ENCODE data around the gene GALC. TPM values are rescaled to one million over a fixed set of nuclear protein-coding genes. Genes with fewer than 3 reads are reported as not detected.

GALC gene
- total RNA-seq, 1 donor from 2014 or later: 21.5 TPM

DNA sequence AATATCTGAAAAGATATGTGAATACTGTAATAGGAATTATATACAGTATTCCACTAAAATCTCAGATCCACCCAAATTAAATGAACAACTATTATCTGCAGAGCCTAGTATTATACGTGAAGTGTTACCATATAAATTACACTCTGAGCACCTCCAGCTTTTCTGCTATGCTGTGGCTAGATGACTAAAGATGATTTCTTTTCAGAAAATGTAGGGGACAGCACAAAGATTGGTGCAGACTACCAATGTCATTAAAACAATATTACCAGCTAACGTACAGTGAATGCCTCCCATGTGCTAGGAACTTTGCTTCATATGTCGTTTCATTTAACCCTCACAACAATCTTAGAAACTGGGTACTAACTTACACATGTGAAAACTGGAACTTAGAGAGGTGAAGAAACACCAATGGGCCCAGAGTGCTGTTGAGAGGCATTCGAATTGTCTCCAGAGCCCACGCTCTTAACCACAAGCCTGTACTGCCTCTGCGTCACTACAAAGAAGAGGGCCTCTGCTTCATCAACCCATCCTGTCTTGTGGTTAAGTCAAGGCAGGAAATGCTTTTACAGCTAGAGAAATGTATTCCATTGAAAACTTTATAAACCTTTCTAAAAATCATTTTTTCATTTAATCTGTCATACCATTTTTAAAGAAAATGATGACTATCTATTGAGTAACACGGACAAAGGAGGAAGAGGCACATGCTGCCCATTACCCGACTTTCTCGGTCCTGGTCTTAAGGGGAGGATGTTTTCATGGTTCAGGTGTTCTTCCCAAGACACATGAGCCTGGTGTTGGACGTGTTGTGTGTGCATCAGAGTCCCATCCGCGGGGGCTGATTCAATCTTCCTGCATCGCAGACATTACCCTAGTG lies 13.2 kb upstream of the GALC start:
- no peak for DNase-seq (ENCODE audit: low spot score)

DNA sequence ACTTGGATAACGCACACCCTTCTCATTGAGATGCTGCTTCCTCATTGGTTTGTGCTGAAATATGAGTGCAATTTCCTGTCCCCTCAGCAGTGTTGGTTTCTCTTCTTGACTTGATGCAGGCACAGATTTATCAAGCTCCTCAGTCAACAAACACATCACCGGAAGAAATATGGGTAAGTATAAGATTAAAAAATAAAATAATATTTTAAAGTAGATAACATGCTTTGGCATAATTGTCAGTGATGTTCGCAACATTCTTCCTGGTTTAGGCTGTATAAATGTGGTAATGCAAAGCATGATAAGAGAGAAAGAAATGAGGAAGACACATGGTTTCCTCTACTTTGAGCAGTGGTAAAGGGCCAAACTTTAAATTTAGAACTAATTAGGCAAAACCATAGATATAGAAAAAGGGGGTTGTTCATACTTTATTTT lies 12.1 kb upstream of the GALC start, which contains the start of gene GPR65:
Gene GPR65 (plus strand): TSS at position 86 of the 432 bp plus-strand sequence. CDS start 5,713 bp downstream, outside the sequence.
- DNase-seq (ENCODE audit: low spot score): no peak

DNA sequence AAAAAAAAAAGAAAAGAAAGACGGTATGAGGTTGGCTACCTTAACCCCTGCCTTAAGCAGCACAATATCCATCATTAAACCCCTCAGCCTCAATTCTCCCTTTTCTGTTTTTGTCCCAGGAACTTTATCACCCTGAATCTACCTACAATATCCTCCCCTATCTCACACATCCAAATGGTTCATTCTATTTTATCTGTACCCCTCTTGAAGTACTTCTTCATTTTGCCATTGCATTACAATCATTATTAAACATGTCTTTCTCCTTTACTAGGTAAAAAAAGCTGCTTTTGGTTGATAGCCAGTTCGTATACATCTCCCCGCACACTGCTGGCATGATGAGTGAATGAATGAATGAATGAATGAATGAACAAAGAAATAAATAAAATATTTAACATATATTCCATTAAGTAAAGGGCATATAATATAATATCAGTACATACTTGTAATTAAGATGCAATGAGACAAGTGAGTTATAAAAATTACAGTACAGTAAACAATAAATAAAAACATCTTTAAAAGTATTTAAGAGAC lies 11.6 kb upstream of the GALC start:
- no peak for DNase-seq (ENCODE audit: low spot score)

DNA sequence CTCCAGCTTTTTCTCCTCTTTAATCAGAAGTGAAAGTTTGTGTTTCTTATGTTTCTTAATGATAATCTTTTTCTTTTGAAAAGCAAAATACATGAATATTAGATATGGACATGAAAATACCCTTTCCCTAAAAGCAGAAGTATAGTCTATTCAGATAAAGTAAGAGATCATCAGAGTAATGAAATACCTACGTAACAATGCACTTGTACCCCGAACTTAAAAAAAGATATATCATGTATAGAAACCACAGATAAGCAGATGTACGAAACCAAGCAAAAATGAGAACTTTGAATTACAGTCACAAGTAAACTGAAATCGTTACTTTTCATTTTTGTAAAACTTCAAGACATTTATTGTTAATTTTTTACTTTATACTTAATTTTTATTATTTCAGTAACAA lies 10.4 kb upstream of the GALC start:
- no peak for DNase-seq (ENCODE audit: low spot score)

DNA sequence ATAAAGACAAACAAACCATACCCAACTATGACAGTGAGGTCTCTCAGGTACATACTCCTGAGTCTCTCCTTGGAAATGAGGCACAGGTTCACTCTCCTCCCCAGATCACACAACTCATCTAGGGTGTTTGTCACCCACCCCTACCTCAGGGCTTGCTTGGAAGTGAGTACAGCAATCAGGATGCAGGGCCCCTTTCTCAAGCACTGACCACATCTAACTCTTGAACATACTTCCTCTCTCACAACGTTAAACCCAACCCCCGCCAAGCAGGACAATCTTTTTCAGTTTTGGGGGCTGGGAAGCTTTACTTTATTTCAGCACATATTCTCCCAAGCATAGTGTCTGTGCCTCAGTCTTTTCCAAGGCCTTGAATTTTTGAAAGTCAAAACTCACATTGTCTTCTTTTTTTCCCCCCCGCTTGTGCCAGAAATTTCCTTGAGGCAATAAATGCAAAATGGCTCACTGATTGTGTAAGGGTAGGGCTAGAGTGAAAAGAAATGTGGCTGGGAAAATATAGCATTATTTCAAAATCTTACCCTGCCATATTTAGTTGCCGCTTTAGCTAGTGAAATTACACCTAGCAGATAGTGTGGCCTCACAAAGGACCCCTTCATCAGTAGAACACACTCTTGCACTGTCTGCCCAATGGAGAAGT lies 9.6 kb upstream of the GALC start:
- no peak for DNase-seq (ENCODE audit: low spot score)

DNA sequence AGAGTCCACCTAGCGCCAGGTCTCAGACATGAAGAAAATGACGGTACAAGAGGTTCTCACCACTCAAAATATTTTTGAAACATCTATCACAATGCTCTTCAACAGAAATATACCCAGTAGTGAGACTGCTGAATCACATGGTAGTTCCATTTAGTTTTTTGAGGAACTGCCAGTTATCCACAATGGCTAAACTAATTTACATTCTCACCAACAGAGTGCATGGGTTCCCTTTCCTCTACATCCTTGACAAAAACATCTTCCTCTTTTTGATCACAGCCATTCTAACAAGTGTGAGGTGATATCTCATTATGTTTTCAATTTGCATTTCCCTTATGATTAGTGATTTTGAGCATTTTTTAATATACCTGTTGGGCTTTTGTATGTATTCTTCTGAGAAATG lies 6.3 kb upstream of the GALC start:
- DNase-seq (ENCODE audit: low spot score): no peak

DNA sequence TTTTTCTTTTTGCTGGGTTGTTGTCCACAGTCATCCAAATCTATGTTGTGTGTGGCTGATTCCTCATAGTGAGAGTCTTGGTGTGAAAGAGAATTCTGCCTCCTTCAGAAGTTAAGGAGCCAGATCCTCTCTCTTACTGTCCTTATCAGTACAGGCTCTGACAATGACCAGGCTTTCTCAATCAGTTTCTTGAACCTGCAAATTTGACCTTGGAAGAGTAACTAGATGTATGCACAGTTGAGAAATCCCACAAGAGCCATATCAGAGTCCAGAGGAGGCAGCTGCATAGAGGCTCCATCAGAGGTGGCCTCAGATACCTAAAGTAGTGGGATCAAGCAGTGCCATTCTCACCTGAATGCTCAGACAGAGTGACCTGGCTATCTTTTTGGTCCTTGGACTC lies 5.5 kb upstream of the GALC start:
- DNase-seq (ENCODE audit: low spot score): no peak

DNA sequence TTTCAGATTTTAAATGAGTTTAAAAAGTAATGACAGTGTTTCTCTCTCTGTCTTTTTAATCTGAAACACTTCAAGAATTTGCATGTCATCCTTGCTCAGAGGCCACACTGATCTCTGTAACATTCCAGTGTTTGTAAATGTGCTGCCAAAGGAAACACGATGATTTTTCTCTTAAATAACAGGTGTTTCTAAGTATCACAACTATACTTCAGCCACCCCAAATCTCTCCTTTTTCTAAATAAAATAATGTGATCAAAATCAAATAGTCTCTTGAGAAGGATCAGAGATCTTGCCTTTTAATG lies 3.3 kb upstream of the GALC start:
- DNase-seq (ENCODE audit: low spot score): no peak

DNA sequence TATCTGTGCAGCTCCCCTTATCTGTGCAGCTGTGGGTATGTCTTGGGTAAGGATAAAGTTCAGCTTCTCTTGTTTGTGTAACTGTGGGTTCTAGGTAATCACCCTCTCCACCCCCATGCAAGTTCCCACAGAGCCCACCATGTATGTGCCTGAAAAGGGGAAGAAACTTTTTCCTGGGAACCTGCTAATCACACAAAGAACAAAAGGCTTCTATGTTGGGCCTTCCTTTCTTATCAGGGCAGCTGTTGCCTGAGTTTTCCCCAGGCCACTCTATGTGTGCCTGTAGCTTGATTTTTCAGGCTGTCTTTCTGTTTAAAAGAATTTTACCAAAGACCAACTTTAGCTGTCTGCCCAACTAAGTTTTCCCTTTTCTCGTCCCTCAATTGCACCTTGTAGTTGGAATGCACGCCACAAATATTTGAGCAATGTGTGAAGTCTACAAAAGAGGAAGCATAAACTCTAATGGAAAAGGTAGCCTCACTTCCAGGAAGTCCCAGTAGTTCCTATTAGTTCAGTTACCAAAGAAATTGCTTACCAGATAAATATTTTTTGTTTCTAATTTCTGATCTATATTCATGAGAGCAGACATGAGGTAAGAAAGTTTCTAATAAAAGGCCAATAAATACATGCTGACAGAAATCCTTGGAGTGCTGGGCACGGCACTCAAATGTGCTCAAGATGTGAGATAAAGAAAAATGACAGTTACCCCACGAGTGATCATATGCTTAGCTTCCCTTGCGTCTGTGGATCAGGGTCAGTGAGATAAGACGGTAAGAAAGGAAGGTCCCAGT lies 2.7 kb upstream of the GALC start:
- no peak for DNase-seq (ENCODE audit: low spot score)

DNA sequence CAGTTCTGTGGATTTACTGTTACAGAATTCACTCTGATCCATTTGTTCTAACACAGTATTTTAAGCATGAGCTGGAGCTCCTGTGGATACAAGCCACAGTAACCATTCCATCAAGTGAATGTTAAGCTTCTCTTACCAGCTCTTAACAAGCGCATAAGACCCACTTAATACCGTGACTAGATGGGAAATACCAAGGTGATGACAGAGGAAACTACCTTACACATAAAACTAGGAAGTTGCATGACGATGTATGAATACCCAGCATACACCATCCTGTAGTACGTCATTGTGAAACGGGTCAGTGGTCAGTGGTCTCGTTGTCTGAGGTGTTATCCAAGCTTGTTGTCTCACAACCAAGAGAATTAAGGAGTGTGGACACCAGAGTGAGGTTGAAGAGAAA lies 2.0 kb upstream of the GALC start:
- no peak for DNase-seq (ENCODE audit: low spot score)

DNA sequence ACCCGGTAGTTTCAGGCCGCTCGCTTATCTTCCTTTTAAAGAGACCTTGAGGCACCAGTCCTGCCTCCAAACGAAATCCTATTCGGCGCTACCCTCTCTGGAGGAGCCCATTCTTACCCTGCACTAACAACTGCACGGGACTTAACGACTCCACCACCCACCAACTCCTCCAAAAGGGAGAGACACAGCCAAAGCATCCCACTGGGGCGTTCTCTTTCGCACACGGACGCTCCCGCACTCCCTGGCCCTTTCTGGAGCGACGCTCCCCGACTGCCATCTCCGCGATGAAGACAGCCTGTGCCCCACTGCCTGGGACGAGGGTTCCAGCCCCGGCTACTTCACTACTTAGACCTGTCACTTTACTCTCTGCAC lies 650 bp downstream of the GALC start:
- DNase-seq (ENCODE audit: low spot score): no peak

DNA sequence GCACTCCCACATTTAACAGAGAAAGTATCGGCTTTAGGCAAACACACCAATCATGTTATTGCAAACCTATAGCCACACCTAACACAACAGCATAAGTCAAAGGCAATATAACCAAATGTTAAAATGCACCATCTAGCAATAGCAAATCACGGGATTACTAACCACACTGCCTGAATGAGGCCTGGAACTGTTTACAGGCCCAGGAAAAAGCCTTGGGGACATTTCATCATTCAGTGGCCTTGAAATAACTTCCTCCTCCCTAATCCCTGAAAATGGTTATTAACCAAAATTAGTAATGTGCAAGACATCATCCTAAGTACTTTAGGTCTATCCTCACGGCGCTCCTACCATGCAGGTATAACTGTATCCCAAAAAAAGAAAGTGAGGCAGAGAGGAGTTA lies 2.3 kb downstream of the GALC start:
- no peak for DNase-seq (ENCODE audit: low spot score)

DNA sequence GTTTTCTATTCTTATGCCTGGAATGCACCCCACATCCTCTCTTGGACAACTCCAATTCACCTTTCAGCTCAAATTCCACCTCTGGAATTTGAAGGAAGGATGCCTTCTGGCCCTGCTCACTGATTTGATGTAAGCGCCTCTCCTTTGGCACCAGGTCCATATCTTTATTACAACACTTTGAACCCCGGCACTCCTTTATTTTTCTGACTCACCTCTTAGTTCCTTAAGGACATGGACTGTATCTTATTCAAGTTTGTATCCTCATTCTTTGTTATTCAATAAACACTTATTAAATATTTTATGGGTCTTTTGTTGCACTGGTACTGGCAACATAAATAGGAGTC lies 3.1 kb downstream of the GALC start:
- DNase-seq (ENCODE audit: low spot score): no peak

DNA sequence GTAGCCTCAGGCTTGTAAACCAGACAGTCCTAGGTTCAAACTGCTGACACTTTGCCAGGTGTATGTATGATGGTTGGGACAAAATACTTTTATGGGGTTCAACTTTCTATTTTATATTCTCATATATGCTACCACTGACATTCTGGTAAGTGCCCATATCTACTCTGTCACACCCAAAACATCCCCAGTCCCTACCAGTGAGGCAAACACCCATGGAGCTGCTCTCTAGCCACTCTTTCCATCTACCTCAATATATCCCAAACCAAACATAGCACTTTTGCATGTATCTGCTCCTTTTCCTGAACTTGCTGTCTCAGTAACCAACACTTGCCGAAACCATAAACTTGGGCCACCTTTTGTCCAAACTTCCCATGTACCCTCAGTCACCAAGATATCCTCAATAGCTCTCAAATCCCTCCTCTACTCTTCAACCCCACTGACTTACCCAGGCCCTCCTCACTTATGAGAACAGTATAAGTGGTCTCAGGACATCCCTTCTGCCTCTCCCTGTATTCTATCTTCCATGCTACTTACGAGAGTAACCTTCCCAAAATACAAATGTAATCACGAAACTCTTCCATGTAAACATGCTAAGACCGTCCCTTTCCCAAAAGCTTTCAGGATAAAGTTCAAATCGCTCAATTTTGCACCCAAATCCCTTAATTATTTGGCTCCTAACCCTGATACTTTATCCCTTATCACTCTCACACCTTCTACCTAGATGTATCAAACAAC lies 3.6 kb downstream of the GALC start:
- DNase-seq (ENCODE audit: low spot score): no peak

DNA sequence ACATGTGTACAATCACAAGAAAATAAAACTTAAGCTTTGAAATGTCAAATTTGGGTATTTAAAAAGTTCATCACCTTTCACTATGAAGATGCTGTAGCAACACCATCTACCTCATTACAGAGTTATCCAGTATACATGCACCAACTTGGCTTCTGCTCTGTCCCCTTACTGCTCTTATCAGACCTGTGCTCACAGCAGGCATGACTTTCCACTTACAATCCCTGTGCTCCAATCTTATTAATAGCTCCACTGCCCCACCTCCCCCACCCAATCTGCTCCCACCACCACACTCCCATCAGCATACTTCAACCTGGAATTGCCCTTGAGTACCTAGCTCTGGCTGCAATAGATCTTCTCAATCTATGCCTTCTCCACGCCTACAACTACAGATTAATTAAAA lies 13.3 kb downstream of the GALC start:
- DNase-seq (ENCODE audit: low spot score): no peak

DNA sequence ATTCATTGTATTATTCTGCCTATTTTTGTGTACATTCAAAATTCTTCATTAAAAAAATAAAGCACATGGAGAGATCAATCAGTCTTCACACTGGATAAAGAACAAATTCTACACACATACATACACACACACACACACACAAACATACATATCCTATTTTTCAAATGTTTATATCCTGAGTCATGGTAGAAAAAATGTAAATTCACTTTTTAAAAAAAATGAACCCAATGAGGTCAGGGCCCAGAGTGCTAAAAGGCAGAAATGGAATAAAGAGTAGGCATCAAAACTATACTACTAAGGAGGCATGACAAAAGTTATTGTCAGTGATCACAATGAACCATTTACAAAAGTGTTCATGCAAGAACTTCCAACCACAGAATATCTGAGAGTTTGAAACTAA lies 17.3 kb downstream of the GALC start:
- DNase-seq (ENCODE audit: low spot score): no peak

DNA sequence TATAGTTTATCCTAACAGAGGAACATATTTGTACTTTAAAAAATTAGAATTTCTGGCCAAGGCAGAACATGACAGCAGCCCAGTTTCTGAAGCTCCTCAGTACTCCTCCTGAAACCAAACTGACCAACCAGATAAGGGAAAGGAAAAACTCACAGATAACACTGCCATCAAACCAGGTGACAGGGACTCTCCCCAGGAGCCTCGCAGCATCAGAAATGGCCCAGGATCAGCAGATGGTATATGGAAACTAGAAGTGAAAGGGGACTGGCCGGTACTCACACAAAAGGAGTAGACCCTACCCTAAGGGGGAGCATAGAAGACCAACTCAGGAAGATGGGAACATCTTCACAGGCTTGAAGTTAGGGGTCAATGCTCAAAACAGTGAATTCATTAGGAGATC lies 22.0 kb downstream of the GALC start:
- DNase-seq (ENCODE audit: low spot score): no peak

DNA sequence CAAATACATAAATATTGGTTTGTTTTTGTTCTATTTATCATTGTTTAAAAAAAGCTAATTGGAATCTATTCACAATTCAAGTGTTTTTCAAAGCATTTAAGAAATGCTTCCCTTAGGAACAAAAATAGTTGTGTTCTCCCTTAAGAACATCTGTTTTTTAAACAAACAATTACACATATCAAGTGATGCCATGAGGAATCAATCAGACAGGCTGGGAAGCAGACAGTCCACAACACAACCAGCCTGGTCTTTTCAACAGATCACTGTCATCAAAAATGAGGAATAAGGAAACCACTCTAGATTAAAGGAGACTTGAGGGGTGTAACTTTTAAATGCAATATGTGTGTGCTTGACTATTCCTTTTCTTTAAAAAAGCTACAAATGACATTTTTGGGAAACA lies 25.5 kb downstream of the GALC start:
- no peak for DNase-seq (ENCODE audit: low spot score)

DNA sequence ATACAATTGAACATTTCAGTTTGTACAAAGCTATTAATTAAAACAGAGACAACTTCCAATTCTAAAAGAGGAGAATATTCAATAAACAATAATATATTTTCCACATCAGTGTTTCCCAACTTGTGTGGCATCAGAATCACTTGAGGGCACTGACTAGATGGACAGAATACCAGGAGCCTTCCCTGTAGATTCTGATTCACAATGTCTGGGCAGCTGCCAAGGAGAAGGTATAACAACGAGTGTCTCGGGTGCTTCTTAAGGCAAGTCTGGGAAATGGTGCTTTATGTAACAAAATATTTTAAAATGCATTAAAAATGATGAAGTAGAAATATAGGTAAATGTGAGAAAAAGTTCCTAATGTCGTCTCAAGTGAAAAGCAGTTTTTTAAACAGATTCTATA lies 26.2 kb downstream of the GALC start:
- no peak for DNase-seq (ENCODE audit: low spot score)

DNA sequence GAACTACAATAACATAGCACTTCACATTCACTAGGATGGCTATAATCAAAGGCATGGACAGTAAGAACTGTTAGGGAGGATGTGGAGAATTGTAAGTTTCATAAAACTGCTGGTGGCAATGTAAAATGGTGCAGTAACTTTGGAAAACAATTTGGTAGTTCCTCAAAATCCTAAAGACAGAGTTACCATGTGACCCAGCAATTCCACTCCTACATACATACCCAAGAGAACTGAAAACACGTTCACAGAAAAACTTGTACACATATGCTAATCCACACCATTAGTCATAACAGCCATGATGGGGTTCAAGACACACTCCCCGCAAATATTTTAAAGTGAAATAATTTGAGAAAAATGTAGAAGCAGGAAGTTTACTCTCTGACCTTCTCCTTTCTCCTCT lies 31.7 kb downstream of the GALC start:
- no peak for DNase-seq (ENCODE audit: low spot score)

DNA sequence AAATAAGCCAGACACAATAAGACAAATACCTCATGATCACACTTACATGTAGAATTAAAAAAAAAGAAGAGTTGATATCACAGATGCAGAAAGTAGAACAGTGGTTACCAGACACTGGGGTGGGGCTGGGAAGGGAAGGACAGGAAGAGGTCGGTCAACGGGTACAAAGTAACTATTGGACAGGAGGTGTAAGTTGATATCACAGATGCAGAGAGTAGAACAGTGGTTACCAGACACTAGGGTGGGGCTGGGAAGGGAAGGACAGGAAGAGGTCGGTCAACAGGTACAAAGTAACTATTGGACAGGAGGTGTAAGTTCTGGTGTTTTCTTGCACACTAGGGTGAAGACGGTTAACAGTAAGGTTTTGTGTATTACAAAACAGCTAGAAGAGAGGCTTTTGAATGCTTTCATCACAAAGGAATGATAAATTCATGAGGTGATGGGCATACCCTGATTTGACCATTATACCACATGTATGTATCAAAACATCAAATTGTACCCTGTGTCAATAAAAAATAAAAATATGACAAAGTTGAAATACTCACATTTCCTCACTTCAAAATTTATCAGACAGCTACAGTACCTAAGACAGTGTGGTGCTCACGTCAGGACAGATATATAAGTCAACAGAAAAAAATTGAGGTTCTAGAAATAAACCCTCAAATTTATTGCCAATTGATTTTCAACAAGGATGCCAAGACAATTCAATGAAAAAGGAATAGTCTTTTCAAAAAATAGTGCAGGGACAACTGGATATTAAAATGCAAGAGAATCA lies 32.8 kb downstream of the GALC start:
- DNase-seq (ENCODE audit: low spot score): no peak

All from ureter (tissue), 1 donor.